ENCODE results near the gene PAXIP1.

The PAXIP1 gene

GRCh38 chr7:154914308-154914995, 88.5 kb downstream of the PAXIP1 start:
- in situ Hi-C loops (cut with MboI; ENCODE audit: low sequenced_read_pairs), result loop anchor here (25.0 kb wide), 1 partner anchor 423 kb away; no protein-coding TSS in a partner anchor

- in situ Hi-C loops (cut with MboI; ENCODE audit: low sequenced_read_pairs), result loop anchor here (25.0 kb wide), 1 partner anchor 424 kb away; no protein-coding TSS in a partner anchor
Measured at GRCh38 chr7:154913638-154914307, 89.2 kb downstream of the PAXIP1 start.

DNA sequence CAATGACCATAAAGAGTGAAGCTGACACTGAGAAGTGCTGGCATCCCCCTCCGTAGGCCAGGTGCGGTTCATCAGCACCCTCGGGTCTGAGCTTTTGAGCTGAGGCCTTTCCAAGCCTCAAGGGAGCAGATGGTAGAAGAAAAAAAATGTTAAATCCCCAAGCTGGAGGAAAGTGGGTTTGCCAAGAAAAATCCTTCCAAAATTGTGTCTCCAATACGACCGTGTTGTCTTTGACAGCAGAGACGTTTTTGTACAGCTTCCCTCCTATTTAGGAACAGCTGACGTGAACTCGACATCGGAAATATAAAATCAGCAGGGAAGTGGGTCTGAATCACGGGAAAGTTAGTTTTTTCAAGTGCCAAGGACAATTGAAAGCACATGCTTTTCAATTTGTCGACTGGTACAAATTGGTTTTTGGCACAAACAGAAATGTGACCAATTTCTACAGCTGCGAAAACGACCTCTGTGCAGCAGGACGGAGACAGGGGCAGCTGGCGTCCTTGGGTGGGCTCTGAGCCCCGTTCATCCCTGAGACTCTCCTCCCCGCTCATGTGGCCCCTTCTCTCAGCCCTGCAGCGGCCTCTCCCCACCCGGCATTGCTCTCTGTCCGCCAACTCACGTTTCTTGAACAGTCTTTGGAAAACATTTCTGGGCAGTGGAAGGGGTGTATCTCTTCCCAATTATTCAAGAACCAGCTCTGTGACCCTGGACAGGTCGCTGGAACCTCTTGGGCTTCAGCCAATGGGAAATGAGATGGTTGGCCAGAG, 89.9 kb downstream of the PAXIP1 start:
- in situ Hi-C loops (cut with MboI; ENCODE audit: low sequenced_read_pairs), result loop anchor here (25.0 kb wide), 1 partner anchor 424 kb away; no protein-coding TSS in a partner anchor

GRCh38 chr7:154911862-154912455, 91.0 kb downstream of the PAXIP1 start:
- in situ Hi-C loops (cut with MboI; ENCODE audit: low sequenced_read_pairs), result loop anchor here (25.0 kb wide), 1 partner anchor 425 kb away; no protein-coding TSS in a partner anchor

- in situ Hi-C loops (cut with MboI; ENCODE audit: low sequenced_read_pairs), result loop anchor here (25.0 kb wide), 1 partner anchor 426 kb away; no protein-coding TSS in a partner anchor
Measured at GRCh38 chr7:154911411-154911810, 91.5 kb downstream of the PAXIP1 start.

DNA sequence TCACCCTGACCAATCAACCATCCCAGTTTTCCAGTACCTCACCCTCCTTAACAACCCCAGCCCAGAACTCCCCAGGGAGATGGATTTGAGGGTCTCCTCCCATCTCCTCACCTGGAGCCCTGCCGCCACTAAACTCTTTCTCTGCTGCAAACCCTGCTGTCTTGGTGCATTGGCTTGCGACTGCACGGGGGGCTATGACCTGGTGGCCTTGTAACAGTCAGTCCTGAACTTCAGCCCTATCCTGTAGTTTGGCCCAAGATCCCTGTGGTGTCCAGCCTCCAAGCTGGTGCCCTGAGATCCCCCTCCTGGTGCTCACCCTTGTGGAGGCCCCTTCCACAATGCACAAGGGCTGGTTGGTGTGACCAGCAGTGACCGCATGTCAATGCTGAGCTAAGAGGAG, 91.9 kb downstream of the PAXIP1 start:
- in situ Hi-C loops (cut with MboI; ENCODE audit: low sequenced_read_pairs), result loop anchor here (25.0 kb wide), 1 partner anchor 426 kb away; no protein-coding TSS in a partner anchor

- in situ Hi-C loops (cut with MboI; ENCODE audit: low sequenced_read_pairs), result loop anchor here (25.0 kb wide), 1 partner anchor 427 kb away; no protein-coding TSS in a partner anchor
Measured at GRCh38 chr7:154910125-154910524, 92.8 kb downstream of the PAXIP1 start.

DNA sequence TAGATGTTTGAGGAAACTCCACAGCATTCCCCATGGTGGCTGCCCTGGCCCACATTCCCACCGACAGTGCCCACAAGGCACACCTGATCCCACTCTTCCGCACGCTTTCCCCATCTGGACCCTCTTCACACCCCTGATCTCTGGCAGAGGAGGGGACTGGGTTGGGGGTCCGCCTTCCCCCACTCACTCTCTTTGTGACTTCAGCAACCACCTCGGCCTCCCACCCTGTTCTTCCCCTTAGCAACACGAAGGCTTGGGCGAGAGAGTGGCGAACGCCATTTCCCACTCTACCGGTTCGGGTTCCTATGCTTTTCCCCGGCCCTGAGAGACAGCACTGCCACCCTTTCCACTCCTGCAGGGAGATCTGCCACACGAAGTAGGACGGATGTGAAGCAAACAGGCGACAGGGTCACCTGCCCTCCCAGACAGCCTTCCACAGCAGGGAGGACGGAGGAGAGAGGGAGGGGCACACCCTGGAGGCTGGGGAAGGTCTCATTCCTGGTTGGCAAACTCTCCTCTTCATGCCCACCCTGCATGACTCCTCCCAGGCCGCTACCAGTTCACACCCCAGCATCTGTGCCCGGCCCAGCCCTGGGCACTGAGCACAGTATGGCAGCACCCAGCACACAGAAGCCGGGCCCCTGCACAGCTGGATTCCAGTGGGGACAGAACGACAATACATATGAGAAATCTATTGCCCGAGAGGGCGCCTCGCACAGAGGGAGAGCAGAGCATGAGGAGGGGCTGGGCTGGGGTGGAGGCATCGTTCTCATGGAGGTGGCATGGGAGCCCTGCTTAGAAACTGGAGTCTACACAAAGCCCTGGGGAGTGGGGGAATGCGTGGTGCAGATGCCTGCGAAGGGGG, 93.5 kb downstream of the PAXIP1 start:
- in situ Hi-C loops (cut with MboI; ENCODE audit: low sequenced_read_pairs), result loop anchor here (25.0 kb wide), 1 partner anchor 428 kb away; no protein-coding TSS in a partner anchor

GRCh38 chr7:154907651-154908620, 95.0 kb downstream of the PAXIP1 start:
- in situ Hi-C loops (cut with MboI; ENCODE audit: low sequenced_read_pairs), result loop anchor here (25.0 kb wide), 1 partner anchor 429 kb away; no protein-coding TSS in a partner anchor

DNA sequence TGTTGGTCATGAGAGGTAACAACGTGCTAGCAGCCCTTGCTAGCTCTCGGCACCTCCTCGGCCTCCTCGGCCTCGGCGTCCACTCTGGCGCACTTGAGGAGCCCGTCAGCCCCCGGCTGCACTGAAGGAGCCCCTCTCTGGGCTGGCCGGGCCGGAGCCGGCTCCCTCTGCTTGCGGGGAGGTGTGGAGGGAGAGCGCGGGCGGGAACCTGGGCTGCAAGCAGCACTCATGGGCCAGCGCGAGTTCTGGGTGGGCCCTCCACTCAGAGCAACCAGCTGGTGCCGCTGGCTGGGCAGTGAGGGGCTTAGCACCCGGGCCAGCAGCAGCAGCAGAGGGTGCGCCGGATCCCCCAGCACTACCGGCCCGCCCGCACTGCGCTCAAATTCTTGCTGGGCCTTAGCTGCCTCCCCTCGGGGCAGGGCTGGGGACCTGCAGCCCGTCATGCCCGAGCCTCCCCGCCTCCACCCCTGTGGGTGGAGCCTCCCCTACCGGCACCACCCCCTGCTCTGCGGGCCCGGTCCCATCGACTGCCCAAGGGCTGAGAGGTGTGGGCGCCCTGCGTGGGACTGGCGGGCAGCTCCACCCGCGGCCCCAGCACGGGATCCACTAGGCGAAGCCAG, 96.1 kb downstream of the PAXIP1 start:
- in situ Hi-C loops (cut with MboI; ENCODE audit: low sequenced_read_pairs), result loop anchor here (25.0 kb wide), 1 partner anchor 430 kb away; no protein-coding TSS in a partner anchor

GRCh38 chr7:154906201-154906600, 96.7 kb downstream of the PAXIP1 start:
- in situ Hi-C loops (cut with MboI; ENCODE audit: low sequenced_read_pairs), result loop anchor here (25.0 kb wide), 1 partner anchor 431 kb away; no protein-coding TSS in a partner anchor

GRCh38 chr7:154905615-154906014, 97.3 kb downstream of the PAXIP1 start:
- in situ Hi-C loops (cut with MboI; ENCODE audit: low sequenced_read_pairs), result loop anchor here (25.0 kb wide), 1 partner anchor 432 kb away; no protein-coding TSS in a partner anchor

DNA sequence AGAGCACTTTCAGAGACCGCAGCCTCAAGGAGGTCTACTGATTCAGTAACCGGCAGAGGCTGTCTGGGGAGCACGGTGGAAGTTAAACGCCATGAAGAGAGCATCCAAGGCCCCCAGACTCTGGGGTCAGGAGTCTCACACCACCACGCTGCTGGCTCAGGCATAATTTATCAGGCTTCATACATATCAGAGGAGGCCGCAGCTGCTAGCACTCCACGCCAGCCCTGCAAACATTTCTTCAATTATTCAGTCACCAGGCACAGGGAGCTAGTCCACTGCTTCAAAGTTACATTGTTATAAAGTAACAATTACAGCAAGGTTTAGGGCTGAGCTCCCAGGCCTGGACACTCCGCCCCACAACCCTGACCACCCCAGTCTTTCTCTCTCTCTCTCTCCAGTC, 97.8 kb downstream of the PAXIP1 start:
- in situ Hi-C loops (cut with MboI; ENCODE audit: low sequenced_read_pairs), result loop anchor here (25.0 kb wide), 1 partner anchor 432 kb away; no protein-coding TSS in a partner anchor

- in situ Hi-C loops (cut with MboI; ENCODE audit: low sequenced_read_pairs), result loop anchor here (25.0 kb wide), 1 partner anchor 434 kb away; no protein-coding TSS in a partner anchor
Measured at GRCh38 chr7:154903083-154903731, 99.7 kb downstream of the PAXIP1 start.

DNA sequence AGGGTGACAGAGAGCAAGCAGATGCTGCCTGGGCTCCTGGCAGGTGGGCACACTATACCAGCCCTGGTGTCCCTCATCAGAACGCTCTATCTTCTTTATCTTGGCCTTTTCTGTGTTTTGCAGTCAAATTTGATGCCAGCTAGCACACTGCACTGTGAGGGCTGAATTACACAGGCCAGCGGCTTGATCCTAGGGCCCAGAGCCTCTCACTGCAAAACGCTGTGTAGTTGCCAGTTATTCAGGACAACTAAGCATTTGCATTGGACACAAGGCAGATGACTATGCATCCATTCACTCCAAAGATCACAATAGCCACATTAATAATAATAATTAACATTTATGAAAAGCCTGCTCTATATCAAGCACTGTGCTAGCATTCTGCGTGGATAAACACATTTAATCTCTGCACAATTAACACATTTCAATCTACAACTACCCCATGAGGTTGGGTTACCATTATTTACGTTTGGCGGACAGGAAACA, 100.3 kb downstream of the PAXIP1 start:
- in situ Hi-C loops (cut with MboI; ENCODE audit: low sequenced_read_pairs), result loop anchor here (25.0 kb wide), 1 partner anchor 435 kb away; no protein-coding TSS in a partner anchor

GRCh38 chr7:154899862-154900261, 103.1 kb downstream of the PAXIP1 start:
- in situ Hi-C loops (cut with MboI; ENCODE audit: low sequenced_read_pairs), result loop anchor here (25.0 kb wide), 1 partner anchor 437 kb away; no protein-coding TSS in a partner anchor

All from HL-60/S4 treated with retinoic acid at 250 ng/mL for 4 days and 3 days (cell line).